D721Med (cell line): ENCODE data around the gene EFCAB7.
"Not testable (repeated sequence)": the region's sequence is repeated elsewhere in the genome, so short reads cannot be mapped to it uniquely, and the experiment has no call there.

Source experiments
- DNase-seq: peaks from one replicate; pipeline ENCODE4 v3.0.0; 2011; ENCODE audit warnings: low spot score; ENCODE audit not compliant: insufficient read length
- FAIRE-seq: peaks from 2 replicates; lab custom pipeline; 2011; peaks lifted over from hg19 to GRCh38; lab: Jason Lieb, UNC
- CTCF ChIP-seq: IDR thresholded peaks from 2 replicates; pipeline ENCODE4 v1.5.1; 2012; ENCODE audit warnings: mild to moderate bottlenecking, control low read depth; ENCODE audit not compliant: insufficient read depth; ENCODE audit errors: missing control alignments

EFCAB7 gene

GRCh38 chr1:63569068-63569467, 45.7 kb downstream of the EFCAB7 start:
- DNase-seq (no peak), FAIRE-seq (no peak)
- TF ChIP-seq CTCF, result no peak

GRCh38 chr1:63569640-63570316, 46.5 kb downstream of the EFCAB7 start:
- FAIRE-seq, result no peak
- no peak for DNase-seq
- TF ChIP-seq CTCF, result no peak

- not testable (repeated sequence) for DNase-seq, FAIRE-seq
Measured at GRCh38 chr1:63572686-63573085, 49.4 kb downstream of the EFCAB7 start.

- FAIRE-seq, DNase-seq: not testable (repeated sequence)
Measured at GRCh38 chr1:63574203-63574796, 51.0 kb downstream of the EFCAB7 start.

- FAIRE-seq (no peak), DNase-seq (no peak)
- peak; percentile 46 for TF ChIP-seq CTCF
Measured at GRCh38 chr1:63575340-63575826, 52.1 kb downstream of the EFCAB7 start.

GRCh38 chr1:63586326-63586725, 63.0 kb downstream of the EFCAB7 start:
- FAIRE-seq, DNase-seq: not testable (repeated sequence)

GRCh38 chr1:63590166-63590560, 66.8 kb downstream of the EFCAB7 start:
- FAIRE-seq, result no peak
- no peak for TF ChIP-seq CTCF
- DNase-seq, result no peak

GRCh38 chr1:63592536-63593302, 69.4 kb downstream of the EFCAB7 start:
- DNase-seq (peak; percentile 19), FAIRE-seq (no peak)

More at GRCh38 chr1:63592536-63593302, 69.4 kb downstream of the EFCAB7 start:
- TF ChIP-seq CTCF, result no peak
